GM23248 (cell line): ENCODE measurements around the gene ZIC4. TPM values are rescaled to one million over a fixed set of nuclear protein-coding genes. Genes with fewer than 3 reads are reported as not detected.

Source experiments
- DNase-seq: peaks from one replicate; pipeline ENCODE4 v3.0.0-alpha.2; 2015
- H2AFZ ChIP-seq: fragments of 200-600 bp; sonication (generic); 2 replicates; pipeline ENCODE4 v1.6.1; 2016; ENCODE audit warnings: antibody characterized with exemption
- H3F3A ChIP-seq: fragments of 200-600 bp; sonication (generic); 2 replicates; pipeline ENCODE4 v1.6.1; 2016; ENCODE audit warnings: mild to moderate bottlenecking, antibody characterized with exemption, mixed run types; ENCODE audit not compliant: insufficient read depth
- H3K27ac ChIP-seq: fragments of 200-600 bp; sonication (generic); 2 replicates; pipeline ENCODE4 v1.5.1; 2016; ENCODE audit warnings: mild to moderate bottlenecking
- H3K27me3 ChIP-seq: fragments of 200-600 bp; sonication (generic); replicated peaks from 2 replicates; pipeline ENCODE4 v1.6.1; 2016; ENCODE audit warnings: mild to moderate bottlenecking; ENCODE audit not compliant: insufficient read depth
- H3K36me3 ChIP-seq: fragments of 200-600 bp; sonication (generic); 2 replicates; pipeline ENCODE4 v1.6.1; 2016; ENCODE audit warnings: low read depth, mild to moderate bottlenecking
- H3K4me1 ChIP-seq: fragments of 200-600 bp; sonication (generic); 2 replicates; pipeline ENCODE4 v1.6.1; 2016; ENCODE audit warnings: mild to moderate bottlenecking; ENCODE audit not compliant: insufficient read depth
- H3K4me2 ChIP-seq: fragments of 200-600 bp; sonication (generic); one replicate; pipeline ENCODE4 v1.6.1; 2016; ENCODE audit warnings: mild to moderate bottlenecking; ENCODE audit not compliant: unreplicated experiment
- H3K4me3 ChIP-seq: fragments of 200-600 bp; sonication (generic); 2 replicates; pipeline ENCODE4 v1.5.1; 2016; ENCODE audit warnings: mild to moderate bottlenecking
- H3K79me2 ChIP-seq: fragments of 200-600 bp; sonication (generic); 2 replicates; pipeline ENCODE4 v1.6.1; 2016; ENCODE audit warnings: mild to moderate bottlenecking; ENCODE audit not compliant: insufficient read depth
- H3K9ac ChIP-seq: fragments of 200-600 bp; sonication (generic); 2 replicates; pipeline ENCODE4 v1.6.1; 2016; ENCODE audit warnings: mild to moderate bottlenecking
- H3K9me2 ChIP-seq: fragments of 200-600 bp; sonication (generic); 2 replicates; pipeline ENCODE4 v1.6.1; 2016; ENCODE audit warnings: mixed run types, mild to moderate bottlenecking, moderate library complexity; ENCODE audit not compliant: insufficient read depth
- H3K9me3 ChIP-seq: fragments of 200-600 bp; sonication (generic); one replicate; pipeline ENCODE4 v1.6.1; 2017; ENCODE audit warnings: low read depth
- H4K20me1 ChIP-seq: fragments of 200-600 bp; sonication (generic); 2 replicates; pipeline ENCODE4 v1.6.0; 2016; ENCODE audit not compliant: insufficient read depth
- EZH2 ChIP-seq: fragments of 200-600 bp; sonication (generic); IDR thresholded peaks from 2 replicates; pipeline ENCODE4 v1.6.1; 2018; ENCODE audit warnings: antibody characterized with exemption, mild to moderate bottlenecking; ENCODE audit not compliant: insufficient read depth, poor library complexity, severe bottlenecking
- EZH2phosphoT487 ChIP-seq: fragments of 200-600 bp; sonication (generic); IDR thresholded peaks from 2 replicates; pipeline ENCODE4 v1.6.1; 2018; ENCODE audit warnings: antibody characterized with exemption, moderate library complexity, mild to moderate bottlenecking, low read depth; ENCODE audit not compliant: insufficient read depth
- WGBS, 2 experiments: methylation state at CpG; one replicate each; pipeline ENCODE4 v1.1.6; 2015 to 2017; ENCODE audit warnings: low lambda C conversion rate in 2 of 2, low coverage in 1 of 2; ENCODE audit errors: missing lambda C conversion rate in 2 of 2; 5-methylcytosine and 5-hydroxymethylcytosine counted together
- in situ Hi-C: fragments of 300-500 bp; cut with MboI; formaldehyde crosslinking; loops from 2 replicates; pipeline ENCODE4 v1.15.0; 2020
- polyA plus RNA-seq: library from polyadenylated mRNA; unstranded; fragments of >200 nt; fragmentation: Nextera tagmentation; extraction: Ambion mirVana; gene quantifications from 2 replicates; pipeline ENCODE4 v1.2.1, GENCODE V29; 2016
- total RNA-seq: library from RNA; depleted of rRNA; stranded (reverse); fragments of >200 nt; shearing (Covaris generic); gene quantifications from 2 replicates; pipeline ENCODE4 v1.2.3, GENCODE V29; 2014; rRNA removed

Gene ZIC4
- total RNA-seq = 1.6 and 7.0 TPM in 2 replicates
- 4.3 and 6.3 TPM in 2 replicates for polyA plus RNA-seq

DNA sequence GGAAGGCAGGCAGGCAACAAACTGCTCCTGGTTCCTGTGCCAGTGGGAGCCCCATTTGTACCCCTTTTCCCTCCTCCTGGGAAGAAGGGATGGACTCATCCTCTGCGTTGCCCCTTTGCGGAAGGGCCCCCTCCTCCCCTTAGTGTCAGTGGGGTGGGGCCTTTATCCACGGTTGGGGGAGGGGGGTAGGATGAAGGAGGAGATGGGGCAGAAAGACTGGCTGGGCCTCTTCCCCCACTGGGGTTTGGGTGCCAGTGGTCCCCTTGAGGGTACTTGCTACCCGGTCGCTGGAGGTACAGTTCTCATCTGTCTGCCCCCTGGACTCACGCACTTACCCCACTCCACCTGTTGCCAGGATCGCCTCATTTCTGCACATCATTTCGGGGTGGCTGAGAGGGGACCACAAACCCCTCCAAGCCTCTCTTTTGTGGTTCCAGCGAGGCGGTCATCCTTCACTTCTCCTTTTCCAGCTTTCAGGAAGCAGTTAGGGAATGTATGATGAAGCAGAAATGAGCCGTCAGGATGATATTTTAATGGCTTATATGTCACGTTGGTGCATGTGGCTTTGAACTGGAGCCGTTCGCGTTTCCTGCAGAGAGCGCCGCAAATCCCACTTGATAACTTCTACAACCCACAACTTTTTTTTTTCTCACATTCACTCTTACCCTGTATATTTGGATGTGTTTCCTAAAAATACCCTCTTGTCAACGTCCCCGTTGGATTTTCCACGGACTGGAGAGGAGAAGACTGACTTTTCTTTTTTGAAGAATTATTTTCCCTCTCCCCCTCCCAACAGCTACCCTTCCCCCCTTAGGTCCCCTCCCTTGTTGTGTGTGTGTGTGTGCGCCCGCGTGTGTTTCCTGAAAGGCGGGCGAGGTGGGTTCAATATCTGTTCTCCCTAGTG is at the start of gene ZIC4:
Gene ZIC4, minus strand, starts transcription at position 516 of the 904 bp plus-strand sequence. CDS start 3,746 bp downstream, outside the sequence.
- Histone ChIP-seq H3K36me3 (no peaks in the 10 kb centered on the region), H3K79me2 (peaks cover 76% of the 10 kb centered on the region), H3K4me2 (no peak within 1 kb of the TSS), H3F3A (peaks cover 11% of the 10 kb centered on the region; the same call in 1 of the 2 replicates), H4K20me1 (no peaks in the 10 kb centered on the region), H2AFZ (no peak within 1 kb of the TSS), H3K9me2 (no peaks in the 10 kb centered on the region), H3K9ac (no peak within 1 kb of the TSS), H3K27me3 (no peaks in the 10 kb centered on the region), H3K9me3 (no peaks in the 10 kb centered on the region), H3K4me3 (no peak within 1 kb of the TSS), H3K27ac (no peak within 1 kb of the TSS), H3K4me1 (no peaks in the 10 kb centered on the region)
- in situ Hi-C loops = no loop called here
- no peak for TF ChIP-seq EZH2phosphoT487
- no peak for TF ChIP-seq EZH2
- DNase-seq = no peak
- WGBS, 2 experiments = 90 to 93% methylated on average over 23 to 25 of the region's 25 CpGs

GRCh38 chr3:147449669-147450068 is 43.3 kb upstream of the ZIC4 start:
- Histone ChIP-seq H3K27ac (no peak overlapping the region), H3K9me3 (no peaks in the 10 kb centered on the region), H3K9me2 (0 out of 2 replicates have a peak, but pooled peaks cover 5% of the 10 kb centered on the region), H3K27me3 (no peaks in the 10 kb centered on the region), H4K20me1 (no peaks in the 10 kb centered on the region), H3K4me1 (0 out of 2 replicates have a peak, but pooled peaks cover 4% of the 10 kb centered on the region), H3F3A (no peaks in the 10 kb centered on the region), H3K4me2 (no peak overlapping the region), H3K9ac (no peak overlapping the region), H3K36me3 (no peaks in the 10 kb centered on the region), H3K79me2 (no peaks in the 10 kb centered on the region), H2AFZ (no peak overlapping the region), H3K4me3 (no peak overlapping the region)
- DNase-seq = no peak
- in situ Hi-C loops = no loop called here
- 88 to 96% methylated on average over 3 of the region's 3 CpGs for WGBS, 2 experiments
- no peak for TF ChIP-seq EZH2phosphoT487
- no peak for TF ChIP-seq EZH2

DNA sequence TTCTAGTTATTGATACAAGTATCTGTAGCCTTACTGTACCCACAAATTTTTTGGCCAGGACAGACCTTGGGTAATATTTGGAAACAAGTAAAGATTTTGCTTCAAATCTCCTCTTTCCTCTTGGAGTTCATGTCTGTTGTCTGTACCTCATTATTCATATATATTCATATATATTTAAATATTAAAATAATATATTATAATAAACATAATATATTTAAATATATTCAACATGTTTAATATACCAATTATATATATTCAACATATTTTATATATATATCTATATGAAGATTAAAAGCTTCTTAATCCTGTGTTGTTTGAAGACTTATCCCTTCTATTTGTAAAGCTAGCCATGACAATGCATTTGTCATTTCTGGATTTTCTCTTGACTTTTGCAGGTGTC is 40.9 kb upstream of the ZIC4 start:
- H3K9ac ChIP-seq = no peak overlapping the region
- no peaks in the 10 kb centered on the region for H3K9me3 ChIP-seq
- H3K27me3 ChIP-seq = no peaks in the 10 kb centered on the region
- H3K4me2 ChIP-seq = no peak overlapping the region
- no peaks in the 10 kb centered on the region for H3F3A ChIP-seq
- no peak overlapping the region for H3K4me3 ChIP-seq
- 0 out of 2 replicates have a peak, but pooled peaks cover 4% of the 10 kb centered on the region for H3K4me1 ChIP-seq
- H3K79me2 ChIP-seq = no peaks in the 10 kb centered on the region
- no peak overlapping the region for H2AFZ ChIP-seq
- no peaks in the 10 kb centered on the region for H3K36me3 ChIP-seq
- 0 out of 2 replicates have a peak, but pooled peaks cover 5% of the 10 kb centered on the region for H3K9me2 ChIP-seq
- no peak for DNase-seq
- H4K20me1 ChIP-seq = no peaks in the 10 kb centered on the region
- TF ChIP-seq EZH2 (no peak), EZH2phosphoT487 (no peak)
- in situ Hi-C loops = no loop called here
- no peak overlapping the region for H3K27ac ChIP-seq

DNA sequence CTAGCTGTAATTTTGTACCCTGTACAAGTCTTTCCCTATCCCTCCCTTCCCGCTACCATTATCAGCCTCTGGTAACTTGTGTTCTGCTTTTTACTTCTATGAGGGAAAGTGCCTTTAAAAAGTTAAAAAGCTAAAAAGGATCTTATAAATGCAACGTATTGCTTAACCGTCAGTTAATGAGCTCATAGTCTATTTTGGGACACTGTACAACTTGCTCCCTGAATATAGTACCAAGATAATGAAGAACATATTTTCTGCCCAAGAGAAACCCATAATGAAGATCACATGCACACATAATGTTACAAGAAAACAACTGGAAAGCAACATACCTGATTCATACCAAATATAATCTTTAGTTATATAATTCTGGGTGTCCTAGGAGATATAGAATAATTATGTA is 25.4 kb upstream of the ZIC4 start:
- Histone ChIP-seq H3K4me3 (no peak overlapping the region), H2AFZ (no peak overlapping the region), H3F3A (no peaks in the 10 kb centered on the region), H3K4me2 (peak overlapping the region; percentile 40), H3K36me3 (no peaks in the 10 kb centered on the region), H3K27me3 (no peaks in the 10 kb centered on the region), H3K9me3 (no peaks in the 10 kb centered on the region), H3K27ac (no peak overlapping the region), H3K9me2 (no peaks in the 10 kb centered on the region), H3K79me2 (no peaks in the 10 kb centered on the region), H3K9ac (no peak overlapping the region), H3K4me1 (peaks cover 8% of the 10 kb centered on the region; the same call in 1 of the 2 replicates), H4K20me1 (no peaks in the 10 kb centered on the region)
- in situ Hi-C loops = no loop called here
- TF ChIP-seq EZH2 (no peak), EZH2phosphoT487 (no peak)
- WGBS, 2 experiments = 19 to 29% methylated on average over 3 of the region's 3 CpGs
- peak; percentile 75 for DNase-seq
